GM12875 (cell line): ENCODE results near the gene PRRX1.

Experiments
- H3K4me3 ChIP-seq: one replicate; pipeline ENCODE4 v1.5.1; 2011; ENCODE audit warnings: low read depth, low read length, control low read depth
- TF ChIP-seq, protein P1 (sequence below): IDR thresholded peaks from 2 replicates; pipeline ENCODE4 v1.5.1; 2011; ENCODE audit warnings: low read depth, mild to moderate bottlenecking, control low read depth, inconsistent platforms, low read length, moderate library complexity, borderline replicate concordance; ENCODE audit not compliant: insufficient read depth

The PRRX1 gene

DNA sequence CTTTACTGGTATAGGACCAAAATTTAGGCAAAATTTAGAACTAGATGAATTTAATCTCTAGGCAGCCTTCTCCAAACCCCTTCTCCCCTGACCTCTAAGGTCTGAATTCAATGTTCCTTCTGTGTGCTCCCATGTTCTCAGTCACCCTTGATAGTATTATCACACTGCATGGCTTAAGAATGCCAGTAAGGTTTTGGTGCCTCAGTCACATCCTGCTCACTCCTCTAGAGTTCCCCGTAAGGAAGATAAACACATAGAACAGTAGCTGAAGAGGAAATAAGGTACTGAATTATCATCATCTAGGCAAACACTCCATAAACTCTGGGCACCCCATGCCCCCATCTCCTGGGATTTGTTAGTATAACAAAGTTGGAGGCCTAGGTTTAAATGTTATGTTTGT lies 18.2 kb downstream of the PRRX1 start:
- no peak overlapping the region for H3K4me3 ChIP-seq
- TF ChIP-seq, protein P1, sequence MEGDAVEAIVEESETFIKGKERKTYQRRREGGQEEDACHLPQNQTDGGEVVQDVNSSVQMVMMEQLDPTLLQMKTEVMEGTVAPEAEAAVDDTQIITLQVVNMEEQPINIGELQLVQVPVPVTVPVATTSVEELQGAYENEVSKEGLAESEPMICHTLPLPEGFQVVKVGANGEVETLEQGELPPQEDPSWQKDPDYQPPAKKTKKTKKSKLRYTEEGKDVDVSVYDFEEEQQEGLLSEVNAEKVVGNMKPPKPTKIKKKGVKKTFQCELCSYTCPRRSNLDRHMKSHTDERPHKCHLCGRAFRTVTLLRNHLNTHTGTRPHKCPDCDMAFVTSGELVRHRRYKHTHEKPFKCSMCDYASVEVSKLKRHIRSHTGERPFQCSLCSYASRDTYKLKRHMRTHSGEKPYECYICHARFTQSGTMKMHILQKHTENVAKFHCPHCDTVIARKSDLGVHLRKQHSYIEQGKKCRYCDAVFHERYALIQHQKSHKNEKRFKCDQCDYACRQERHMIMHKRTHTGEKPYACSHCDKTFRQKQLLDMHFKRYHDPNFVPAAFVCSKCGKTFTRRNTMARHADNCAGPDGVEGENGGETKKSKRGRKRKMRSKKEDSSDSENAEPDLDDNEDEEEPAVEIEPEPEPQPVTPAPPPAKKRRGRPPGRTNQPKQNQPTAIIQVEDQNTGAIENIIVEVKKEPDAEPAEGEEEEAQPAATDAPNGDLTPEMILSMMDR = no peak

GRCh38 chr1:170682809-170683208 lies 18.9 kb downstream of the PRRX1 start:
- H3K4me3 ChIP-seq = no peak overlapping the region
- TF ChIP-seq, protein P1 = no peak

DNA sequence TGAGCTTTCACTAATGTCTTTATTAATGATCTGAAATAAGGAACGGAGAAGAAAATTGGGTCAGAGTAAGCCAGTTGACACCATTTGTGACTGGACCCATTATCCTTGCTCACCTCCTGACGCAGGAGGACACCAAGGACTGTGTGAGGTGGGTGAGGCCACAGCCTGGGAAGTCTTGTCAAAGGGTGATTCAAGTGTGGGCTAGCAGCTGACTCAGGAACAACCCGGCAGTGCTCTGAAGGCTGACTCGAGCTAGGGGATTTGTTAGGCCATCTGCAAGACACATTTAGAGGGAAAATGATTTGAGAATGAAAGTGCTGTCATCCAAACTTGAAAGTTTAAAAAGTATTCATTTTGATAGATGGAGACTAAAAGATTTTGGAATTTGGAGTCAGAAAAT lies 21.2 kb downstream of the PRRX1 start:
- TF ChIP-seq, protein P1 = no peak

DNA sequence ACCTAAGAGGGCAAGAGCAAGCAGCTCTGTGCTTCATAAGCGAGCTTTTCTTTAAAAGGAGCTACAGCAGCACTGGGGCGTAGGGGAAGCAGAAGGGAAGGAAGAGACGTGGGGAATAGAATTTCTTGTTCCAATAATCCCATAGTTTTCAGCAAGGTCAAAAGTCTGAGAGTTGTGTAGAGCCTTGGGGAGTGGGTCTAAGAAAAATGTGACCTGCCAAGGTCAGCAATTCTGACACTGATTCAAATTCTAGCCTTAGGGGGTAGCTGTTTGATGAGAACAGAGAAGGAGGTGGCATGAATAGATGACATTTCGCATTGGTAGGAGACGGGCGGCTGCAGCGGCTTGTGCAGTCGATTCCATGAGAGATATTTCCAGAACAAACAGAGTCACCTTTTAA lies 22.4 kb downstream of the PRRX1 start:
- TF ChIP-seq, protein P1 = no peak
- H3K4me3 ChIP-seq = no peak overlapping the region

More for the DNA sequence above, 21.2 kb downstream of the PRRX1 start:
- H3K4me3 ChIP-seq = no peak overlapping the region

DNA sequence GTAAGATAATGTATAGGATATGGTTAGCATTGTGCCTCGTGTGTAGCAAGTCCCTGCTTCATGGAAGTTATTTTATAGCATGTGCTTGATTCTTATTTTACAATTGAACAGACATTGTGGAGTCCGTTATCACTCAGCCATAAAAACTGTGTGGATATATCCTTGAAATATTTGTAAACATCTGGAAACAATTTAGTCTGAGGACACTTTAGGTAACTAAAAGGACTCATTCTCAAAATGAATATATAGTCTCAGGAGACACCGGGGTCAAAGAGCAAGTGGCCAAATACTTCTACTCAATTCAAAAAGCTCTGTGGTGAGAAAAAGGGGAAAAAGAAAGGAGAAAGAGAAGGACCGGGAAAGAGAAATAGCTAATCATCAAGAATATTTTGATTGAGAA lies 23.7 kb downstream of the PRRX1 start:
- no peak overlapping the region for H3K4me3 ChIP-seq
- TF ChIP-seq, protein P1 = no peak

DNA sequence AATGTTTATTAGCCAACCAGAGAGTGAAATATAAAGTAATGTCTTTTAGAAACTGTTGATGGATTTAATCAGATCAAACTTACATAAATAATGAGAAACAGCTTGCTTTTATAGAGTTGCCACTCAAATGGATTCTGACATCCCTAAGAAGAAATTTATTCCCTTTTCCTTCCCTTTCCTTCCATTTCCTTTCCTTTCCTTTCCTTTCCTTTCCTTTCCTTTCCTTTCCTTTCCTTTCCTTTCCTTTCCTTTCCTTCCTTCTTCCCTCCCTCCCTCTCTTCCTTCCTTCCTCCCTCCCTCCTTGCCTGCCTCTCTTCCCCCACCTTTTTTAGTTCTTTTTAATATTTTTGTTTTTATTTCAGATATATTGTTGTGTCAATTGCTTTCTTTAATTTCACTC lies 27.3 kb downstream of the PRRX1 start:
- H3K4me3 ChIP-seq = no peak overlapping the region
- TF ChIP-seq, protein P1 = no peak

DNA sequence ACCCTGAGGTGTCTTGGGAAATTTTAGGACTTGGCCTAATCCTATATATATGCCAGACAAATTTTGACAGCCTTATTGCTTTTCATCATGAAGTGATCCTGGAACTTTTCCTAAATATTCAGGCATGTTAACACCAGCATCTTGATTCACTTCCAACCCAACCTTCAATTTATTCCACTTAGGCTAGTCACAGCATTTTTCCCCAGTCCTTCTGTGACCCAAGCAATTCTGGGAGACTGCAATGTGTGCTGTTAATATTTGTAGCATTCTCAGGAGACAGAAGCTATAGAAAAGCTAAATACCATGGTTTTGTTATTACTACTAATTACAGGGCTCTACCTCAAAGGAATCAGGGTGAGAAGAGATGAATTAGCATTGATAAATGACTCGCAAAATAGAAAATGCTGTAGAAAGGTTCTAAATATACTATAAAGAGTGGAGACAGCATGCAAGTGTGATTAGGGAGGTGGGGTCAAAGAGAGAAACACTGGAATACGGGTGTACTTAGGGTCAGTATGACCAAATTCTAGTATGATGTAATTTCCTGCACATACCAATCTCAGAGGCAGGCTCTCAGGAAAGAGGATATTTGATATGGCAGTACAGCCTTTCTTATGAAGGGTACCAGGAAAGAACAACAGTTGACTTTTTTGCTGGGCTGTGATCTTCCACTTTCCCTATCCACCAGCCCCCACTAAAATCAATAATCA lies 29.1 kb downstream of the PRRX1 start:
- no peak overlapping the region for H3K4me3 ChIP-seq
- TF ChIP-seq, protein P1 = no peak
